HG03135 (cell line): ENCODE data around the gene RXFP3.
"Not testable (repeated sequence)": the region's sequence is repeated elsewhere in the genome, so short reads cannot be mapped to it uniquely, and the experiment has no call there.

ENCODE experiments used
- ATAC-seq: cut with Tn5 transposase; IDR thresholded peaks from one replicate; pipeline ENCODE4 v1.9.1; 2021; ENCODE audit warnings: mild to moderate bottlenecking, moderate library complexity; ENCODE audit not compliant: unreplicated experiment

RXFP3 gene

GRCh38 chr5:33936381-33937016 lies at the start of gene RXFP3:
Gene RXFP3, plus strand, starts transcription at chr5:33936386. Its CDS starts 355 bp downstream, at chr5:33936741.
- ATAC-seq: no peak

- ATAC-seq: no peak
Observed at GRCh38 chr5:33887268-33887667, 48.9 kb upstream of the RXFP3 start.

GRCh38 chr5:33888587-33888986 lies 47.6 kb upstream of the RXFP3 start:
- ATAC-seq: no peak

GRCh38 chr5:33890131-33891032 lies 45.8 kb upstream of the RXFP3 start:
- no peak for ATAC-seq

GRCh38 chr5:33891446-33891787 lies 44.8 kb upstream of the RXFP3 start:
- no peak for ATAC-seq

- no peak for ATAC-seq
Observed at GRCh38 chr5:33891788-33892619, 44.2 kb upstream of the RXFP3 start, which contains the start of gene ADAMTS12. Gene ADAMTS12, minus strand, starts transcription at chr5:33891990. Its CDS starts 134 bp downstream, at chr5:33891856.

- no peak for ATAC-seq
Observed at GRCh38 chr5:33892620-33893137, 43.5 kb upstream of the RXFP3 start.

- ATAC-seq: no peak
Observed at GRCh38 chr5:33894566-33894965, 41.6 kb upstream of the RXFP3 start.

- ATAC-seq: no peak
Observed at GRCh38 chr5:33901156-33901555, 35.0 kb upstream of the RXFP3 start.

GRCh38 chr5:33903118-33903517 lies 33.1 kb upstream of the RXFP3 start:
- ATAC-seq: no peak

- ATAC-seq: no peak
Observed at GRCh38 chr5:33905381-33905780, 30.8 kb upstream of the RXFP3 start.

GRCh38 chr5:33906248-33906647 lies 29.9 kb upstream of the RXFP3 start:
- not testable (repeated sequence) for ATAC-seq

- not testable (repeated sequence) for ATAC-seq
Observed at GRCh38 chr5:33914844-33915243, 21.3 kb upstream of the RXFP3 start.

GRCh38 chr5:33921002-33921401 lies 15.2 kb upstream of the RXFP3 start:
- no peak for ATAC-seq

- ATAC-seq: no peak
Observed at GRCh38 chr5:33925278-33925677, 10.9 kb upstream of the RXFP3 start.

GRCh38 chr5:33927685-33928084 lies 8.5 kb upstream of the RXFP3 start:
- no peak for ATAC-seq

GRCh38 chr5:33928283-33928682 lies 7.9 kb upstream of the RXFP3 start:
- ATAC-seq: no peak

GRCh38 chr5:33929925-33930690 lies 6.1 kb upstream of the RXFP3 start:
- ATAC-seq: no peak

- ATAC-seq: no peak
Observed at GRCh38 chr5:33931136-33931535, 5.0 kb upstream of the RXFP3 start.

- peak; percentile 81 for ATAC-seq
Observed at GRCh38 chr5:33933723-33934169, 2.4 kb upstream of the RXFP3 start.
